LNCAP (cell line): ENCODE results near the gene FGF8.

Experiments
- TF ChIP-seq, protein P1 (sequence below): fragments of 450-650 bp; IDR thresholded peaks from 2 replicates; pipeline ENCODE4 v1.5.1; 2017; ENCODE audit warnings: mild to moderate bottlenecking

Gene FGF8

GRCh38 chr10:101780187-101780817 lies 4.4 kb upstream of the FGF8 start:
- TF ChIP-seq, protein P1, sequence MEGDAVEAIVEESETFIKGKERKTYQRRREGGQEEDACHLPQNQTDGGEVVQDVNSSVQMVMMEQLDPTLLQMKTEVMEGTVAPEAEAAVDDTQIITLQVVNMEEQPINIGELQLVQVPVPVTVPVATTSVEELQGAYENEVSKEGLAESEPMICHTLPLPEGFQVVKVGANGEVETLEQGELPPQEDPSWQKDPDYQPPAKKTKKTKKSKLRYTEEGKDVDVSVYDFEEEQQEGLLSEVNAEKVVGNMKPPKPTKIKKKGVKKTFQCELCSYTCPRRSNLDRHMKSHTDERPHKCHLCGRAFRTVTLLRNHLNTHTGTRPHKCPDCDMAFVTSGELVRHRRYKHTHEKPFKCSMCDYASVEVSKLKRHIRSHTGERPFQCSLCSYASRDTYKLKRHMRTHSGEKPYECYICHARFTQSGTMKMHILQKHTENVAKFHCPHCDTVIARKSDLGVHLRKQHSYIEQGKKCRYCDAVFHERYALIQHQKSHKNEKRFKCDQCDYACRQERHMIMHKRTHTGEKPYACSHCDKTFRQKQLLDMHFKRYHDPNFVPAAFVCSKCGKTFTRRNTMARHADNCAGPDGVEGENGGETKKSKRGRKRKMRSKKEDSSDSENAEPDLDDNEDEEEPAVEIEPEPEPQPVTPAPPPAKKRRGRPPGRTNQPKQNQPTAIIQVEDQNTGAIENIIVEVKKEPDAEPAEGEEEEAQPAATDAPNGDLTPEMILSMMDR = no peak

- TF ChIP-seq, protein P1 = peak; percentile 62
Observed at GRCh38 chr10:101779544-101780186, 3.8 kb upstream of the FGF8 start.

GRCh38 chr10:101778781-101779543 lies 3.0 kb upstream of the FGF8 start:
- TF ChIP-seq, protein P1 = no peak

- TF ChIP-seq, protein P1 = no peak
Observed at GRCh38 chr10:101778151-101778780, 2.4 kb upstream of the FGF8 start.

GRCh38 chr10:101777619-101778145 lies 1.8 kb upstream of the FGF8 start:
- TF ChIP-seq, protein P1 = no peak

DNA sequence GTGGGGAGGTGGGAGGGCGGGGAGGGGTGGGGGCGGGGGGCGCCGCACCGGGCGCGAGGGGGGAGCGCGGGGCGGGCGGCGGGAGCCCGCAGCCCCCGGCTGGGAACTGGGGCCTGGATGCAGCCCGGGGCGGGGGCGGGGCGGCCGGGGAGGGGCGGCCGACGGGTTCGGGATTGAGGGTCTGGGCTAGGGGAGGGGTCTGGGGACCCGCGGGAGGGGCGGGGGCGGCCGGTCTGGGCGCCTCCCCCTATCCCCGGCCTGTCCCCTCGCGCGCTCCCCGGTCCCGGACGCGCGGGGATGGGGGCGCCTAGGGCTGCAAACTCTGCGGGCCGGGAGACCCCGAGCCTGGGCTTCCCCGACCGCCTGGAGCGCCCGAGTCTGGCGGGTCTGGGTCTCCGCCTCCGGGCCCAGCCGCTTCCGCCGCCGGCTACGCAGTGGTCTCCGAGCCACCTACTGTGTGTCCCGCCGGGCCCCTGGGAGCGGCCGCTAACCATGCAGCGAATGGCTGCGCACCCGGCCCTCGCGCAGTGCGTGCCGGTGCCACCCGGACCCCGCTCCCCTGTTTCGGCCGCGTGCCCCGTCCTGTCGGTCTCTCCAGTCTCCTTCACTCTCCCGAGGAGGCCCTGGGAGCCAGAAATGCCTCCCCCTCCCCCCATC lies 375 bp upstream of the FGF8 start:
- TF ChIP-seq, protein P1 = no peak
